ENCODE measurements around the gene CLMN. TPM values are rescaled to one million over a fixed set of nuclear protein-coding genes. Genes with fewer than 3 reads are reported as not detected.

Gene CLMN
- polyA plus RNA-seq, 6 donors from 2014 or later = 4.9 to 23.8 (median 12.7) TPM

DNA sequence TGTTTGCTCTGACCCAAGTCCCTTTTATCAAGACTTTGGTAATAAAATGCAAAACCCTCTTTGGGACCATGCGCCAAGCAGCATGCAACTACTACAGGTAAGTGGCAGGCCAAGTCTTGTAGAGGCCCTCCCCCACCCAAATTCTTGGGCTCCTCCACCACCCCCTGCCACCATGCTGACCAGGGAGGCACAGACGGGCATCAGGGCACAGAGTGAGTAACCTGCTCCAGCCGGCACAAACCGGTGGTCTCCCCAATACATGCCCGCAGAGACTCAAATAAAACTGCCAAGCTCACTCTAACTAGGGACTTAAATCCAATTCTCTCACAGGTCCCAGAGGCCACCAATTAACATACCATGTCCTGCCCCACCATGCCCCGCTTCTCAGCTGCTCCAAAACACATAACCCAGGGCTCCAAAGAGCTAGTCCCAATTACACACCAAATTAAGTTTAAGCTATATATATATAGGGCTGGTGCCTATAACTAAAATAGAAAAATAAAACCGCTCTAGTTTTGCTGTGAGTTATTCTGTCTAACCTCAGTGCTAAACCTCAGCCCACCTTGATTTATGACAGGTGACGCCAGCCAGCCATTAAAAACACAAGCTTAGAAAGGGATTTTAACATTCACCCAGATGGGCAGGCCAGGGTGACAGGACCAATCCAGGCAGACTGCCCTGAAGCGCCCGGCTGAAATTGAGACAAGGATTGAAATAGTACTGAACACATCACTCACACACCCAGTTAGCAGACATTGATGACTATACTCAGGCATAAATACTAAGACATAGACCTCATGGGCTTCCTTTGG, 81.0 kb downstream of the CLMN start:
- peaks cover 42 to 50% (median 45%) of the 10 kb centered on the region in 3 donors for H3K4me1 Mint-ChIP-seq
- peaks cover 7 to 16% of the 10 kb centered on the region in 2 donors for H3K36me3 Mint-ChIP-seq
- H3K27ac Mint-ChIP-seq = peak overlapping the region in 2 of 6 donors; percentile 4 to 19
- peaks cover 0 to 4% (median 0%) of the 10 kb centered on the region in 7 donors for H3K9me3 Mint-ChIP-seq
- DNase-seq (no peak), ATAC-seq (ENCODE audit: low read depth in 2 of 2) (no peak)
- no peak overlapping the region for H3K4me3 Mint-ChIP-seq
- no peaks in the 10 kb centered on the region for H3K27me3 Mint-ChIP-seq

DNA sequence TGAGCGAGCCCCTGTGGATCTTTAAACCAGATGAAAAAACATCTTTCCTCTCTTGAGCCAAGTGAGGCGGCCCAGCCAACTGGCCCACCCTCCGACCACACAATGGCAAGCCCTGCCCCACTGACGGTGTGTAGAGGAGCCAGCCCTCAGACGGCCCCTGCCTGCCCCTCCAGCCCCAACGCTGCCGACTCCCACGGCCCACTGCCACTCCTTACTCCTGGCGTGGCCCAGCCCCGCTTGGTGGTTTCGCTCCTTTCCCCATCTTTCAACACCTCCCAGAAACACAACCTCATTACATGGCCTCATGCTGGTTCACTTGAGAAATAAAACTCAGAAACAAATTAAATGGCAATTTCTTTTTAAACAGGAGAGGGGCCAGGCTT, 81.8 kb downstream of the CLMN start:
- peak overlapping the region in 2 of 8 donors; percentile 37 to 75 for H3K4me3 Mint-ChIP-seq
- peaks cover 7 to 16% of the 10 kb centered on the region in 2 donors for H3K36me3 Mint-ChIP-seq
- peak overlapping the region in 2 of 6 donors; percentile 26 to 84 for H3K27ac Mint-ChIP-seq
- peaks cover 50 to 57% (median 53%) of the 10 kb centered on the region in 3 donors for H3K4me1 Mint-ChIP-seq
- DNase-seq (no peak), ATAC-seq (ENCODE audit: low read depth in 2 of 2) (no peak)
- H3K9me3 Mint-ChIP-seq = peaks cover 0 to 4% (median 0%) of the 10 kb centered on the region in 7 donors
- no peaks in the 10 kb centered on the region for H3K27me3 Mint-ChIP-seq

DNA sequence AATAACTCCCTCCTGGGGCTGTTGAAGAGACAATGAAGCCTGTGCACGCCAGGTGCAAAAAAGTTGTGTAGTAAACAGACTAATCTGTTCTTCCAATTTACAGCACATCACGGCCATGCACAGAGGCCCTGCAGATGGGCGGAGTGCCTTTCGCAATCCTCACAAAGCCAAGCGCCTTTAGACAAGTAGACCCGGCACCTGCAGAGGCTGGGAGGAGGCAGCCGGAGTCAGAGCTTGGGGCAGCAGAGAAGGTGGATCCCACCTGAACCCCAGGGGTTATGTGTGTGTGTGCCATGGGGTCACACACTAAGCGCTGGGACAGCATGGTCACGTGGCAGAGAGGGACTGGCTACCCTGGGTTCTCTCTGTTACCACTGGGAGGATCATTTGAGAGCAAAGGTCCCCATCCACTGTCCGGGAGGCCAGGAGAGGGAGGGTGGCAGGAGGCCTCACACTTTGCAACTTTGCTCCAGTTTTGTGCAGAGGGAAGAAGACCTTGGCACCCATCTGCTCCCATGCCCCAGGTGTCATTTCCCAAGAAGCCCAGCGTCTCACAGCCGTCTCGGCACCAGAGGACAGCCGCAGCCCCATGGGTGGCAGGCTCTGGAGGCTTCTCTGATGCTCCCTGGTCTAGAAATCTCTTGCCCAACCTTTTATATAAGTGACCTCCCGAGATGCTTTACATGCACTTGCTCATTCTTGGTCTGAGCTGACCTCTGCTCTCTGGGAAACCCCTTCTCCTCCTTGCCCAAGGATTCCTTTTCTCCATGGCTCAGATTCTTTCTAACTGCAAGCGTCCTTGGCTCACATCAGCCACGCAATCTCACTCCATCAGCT, 82.4 kb downstream of the CLMN start:
- Mint-ChIP-seq H3K4me3 (peak overlapping the region in 1 of 8 donors; percentile 75), H3K4me1 (peaks cover 51 to 61% (median 59%) of the 10 kb centered on the region in 3 donors), H3K9me3 (peaks cover 0 to 4% (median 0%) of the 10 kb centered on the region in 7 donors), H3K27me3 (no peaks in the 10 kb centered on the region), H3K36me3 (peaks cover 7 to 16% of the 10 kb centered on the region in 2 donors), H3K27ac (peak overlapping the region in 2 of 6 donors; percentile 19 to 26)
- no peak for ATAC-seq (ENCODE audit: low read depth in 2 of 2)
- no peak for DNase-seq

DNA sequence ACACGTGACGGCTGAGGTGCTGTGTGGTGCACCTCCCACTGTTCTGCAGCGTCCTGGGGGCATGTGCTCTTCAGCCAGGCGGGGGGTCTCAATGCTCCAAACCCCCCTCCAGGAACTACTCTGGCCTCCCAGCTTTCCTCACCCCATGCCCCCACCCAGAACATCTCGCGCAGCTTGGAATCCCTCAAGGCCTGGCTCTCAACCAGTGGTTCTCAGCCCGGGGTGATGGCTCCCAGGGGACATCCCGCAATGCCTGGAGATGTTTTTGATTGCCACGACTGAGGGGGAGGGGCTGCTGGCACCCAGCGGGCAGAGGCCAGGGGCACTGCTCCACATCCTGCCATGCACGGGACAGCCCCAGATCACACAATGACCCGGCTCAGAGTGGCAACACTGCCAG, 83.5 kb downstream of the CLMN start:
- H3K4me3 Mint-ChIP-seq = no peak overlapping the region
- DNase-seq (no peak), ATAC-seq (ENCODE audit: low read depth in 2 of 2) (no peak)
- H3K9me3 Mint-ChIP-seq = peaks cover 0 to 4% (median 0%) of the 10 kb centered on the region in 7 donors
- peaks cover 7 to 16% of the 10 kb centered on the region in 2 donors for H3K36me3 Mint-ChIP-seq
- no peak overlapping the region for H3K27ac Mint-ChIP-seq
- no peaks in the 10 kb centered on the region for H3K27me3 Mint-ChIP-seq
- H3K4me1 Mint-ChIP-seq = peaks cover 48 to 63% (median 60%) of the 10 kb centered on the region in 3 donors

DNA sequence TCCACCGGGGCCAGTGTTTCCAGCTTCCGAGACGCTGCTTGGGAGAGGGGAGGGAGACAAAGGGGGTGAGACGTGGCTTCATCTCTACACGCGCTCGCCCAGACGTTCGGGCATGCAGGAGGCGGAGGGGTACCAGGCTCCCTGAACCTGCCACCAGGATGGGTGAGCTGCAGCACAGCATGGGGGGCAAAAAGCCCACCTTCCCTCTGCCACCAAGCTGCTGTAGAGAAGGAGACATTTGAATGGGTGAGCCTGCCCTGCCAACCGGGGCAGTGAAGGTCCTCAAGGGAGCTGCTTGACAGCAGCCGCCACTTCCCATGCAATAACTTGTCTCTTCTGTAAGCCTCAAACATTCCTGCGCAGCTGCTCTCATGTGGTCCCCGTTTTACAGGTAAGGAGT, 83.9 kb downstream of the CLMN start:
- Mint-ChIP-seq H3K27ac (no peak overlapping the region), H3K4me3 (peak overlapping the region in 1 of 8 donors; percentile 44), H3K36me3 (peaks cover 7 to 16% of the 10 kb centered on the region in 2 donors), H3K27me3 (no peaks in the 10 kb centered on the region), H3K4me1 (peaks cover 44 to 59% (median 56%) of the 10 kb centered on the region in 3 donors), H3K9me3 (peaks cover 0 to 4% (median 0%) of the 10 kb centered on the region in 7 donors)
- ATAC-seq (ENCODE audit: low read depth in 2 of 2) = no peak
- no peak for DNase-seq

DNA sequence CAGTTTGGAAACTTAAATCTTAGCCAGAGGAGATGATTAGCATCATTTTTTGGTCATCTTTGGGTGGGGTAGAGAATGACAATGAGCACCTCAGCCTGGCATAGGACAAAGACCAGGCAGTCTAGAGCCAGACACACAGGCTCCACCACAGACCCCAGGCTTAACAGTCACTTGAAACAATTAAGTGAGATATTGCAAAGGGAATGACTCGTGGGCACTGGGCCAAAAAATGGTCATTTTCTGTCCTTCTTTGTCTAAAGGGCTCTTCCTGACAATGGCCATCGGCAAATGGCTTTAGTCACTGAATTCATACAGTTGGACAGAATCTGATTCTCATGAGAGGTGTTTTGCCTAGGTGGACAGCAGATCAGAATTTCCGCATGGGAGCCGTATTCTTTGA, 84.4 kb downstream of the CLMN start:
- peaks cover 40 to 55% (median 52%) of the 10 kb centered on the region in 3 donors for H3K4me1 Mint-ChIP-seq
- peaks cover 6 to 14% of the 10 kb centered on the region in 2 donors for H3K36me3 Mint-ChIP-seq
- peak overlapping the region in 2 of 8 donors; percentile 16 to 17 for H3K4me3 Mint-ChIP-seq
- DNase-seq = no peak
- no peak for ATAC-seq (ENCODE audit: low read depth in 2 of 2)
- no peaks in the 10 kb centered on the region for H3K27me3 Mint-ChIP-seq
- peak overlapping the region in 1 of 6 donors; percentile 22 for H3K27ac Mint-ChIP-seq
- peaks cover 0 to 4% (median 0%) of the 10 kb centered on the region in 7 donors for H3K9me3 Mint-ChIP-seq

DNA sequence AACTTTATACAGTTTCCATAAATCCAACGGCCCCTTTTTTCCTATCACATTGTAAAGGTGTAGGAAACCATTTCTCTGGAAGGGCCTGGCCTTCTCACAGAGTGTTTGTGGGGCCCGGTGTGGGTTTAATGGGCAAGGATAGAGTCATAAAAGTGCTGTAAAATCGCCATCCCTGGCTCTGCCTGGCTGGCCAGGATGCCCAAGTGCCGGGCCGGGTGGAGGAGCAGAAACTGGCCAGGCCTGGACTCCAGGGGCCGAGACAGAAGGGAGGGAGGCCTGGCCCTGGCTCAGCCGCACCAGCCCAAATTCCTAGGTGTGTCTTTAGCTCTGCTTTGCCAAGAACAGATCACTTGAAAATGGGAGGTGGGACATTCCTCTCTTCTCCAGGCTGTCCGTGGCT, 85.3 kb downstream of the CLMN start:
- H3K27me3 Mint-ChIP-seq = no peaks in the 10 kb centered on the region
- peak overlapping the region in 5 of 8 donors; percentile 28 to 87 (median 47) for H3K4me3 Mint-ChIP-seq
- no peak for ATAC-seq (ENCODE audit: low read depth in 2 of 2)
- peaks cover 0 to 8% of the 10 kb centered on the region in 2 donors for H3K36me3 Mint-ChIP-seq
- DNase-seq = no peak
- H3K27ac Mint-ChIP-seq = peak overlapping the region in 3 of 6 donors; percentile 19 to 68 (median 48)
- peaks cover 34 to 47% (median 45%) of the 10 kb centered on the region in 3 donors for H3K4me1 Mint-ChIP-seq
- H3K9me3 Mint-ChIP-seq = peaks cover 0 to 4% (median 0%) of the 10 kb centered on the region in 7 donors

DNA sequence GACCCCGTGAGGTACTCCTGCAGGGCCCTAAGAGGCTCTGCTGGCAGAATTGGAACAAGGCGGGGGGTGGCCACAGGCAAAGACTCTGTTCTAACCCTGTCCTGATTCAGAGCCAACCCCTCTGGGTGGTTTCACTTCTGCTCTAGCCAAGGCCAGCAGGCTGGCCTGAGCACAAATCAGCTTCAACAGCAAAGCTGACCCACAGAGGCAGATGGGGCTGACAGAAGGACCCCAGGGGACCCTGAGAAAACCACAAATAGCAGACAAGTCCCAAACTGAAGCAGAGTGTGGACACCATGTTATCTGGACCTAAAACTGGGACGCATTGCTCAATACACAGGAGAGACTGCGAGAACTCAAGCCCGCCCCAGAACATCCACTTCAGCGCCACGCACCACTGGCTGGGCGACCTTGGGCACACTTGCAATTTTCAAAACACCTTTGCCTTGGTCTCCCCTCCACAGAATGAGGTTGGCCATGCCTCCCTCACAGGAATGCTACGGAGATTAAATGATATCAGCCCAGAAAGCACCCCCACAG, 85.9 kb downstream of the CLMN start:
- Mint-ChIP-seq H3K27me3 (no peaks in the 10 kb centered on the region), H3K9me3 (no peaks in the 10 kb centered on the region), H3K4me1 (peaks cover 34 to 45% (median 43%) of the 10 kb centered on the region in 3 donors), H3K4me3 (peak overlapping the region in 7 of 8 donors; percentile 0 to 72 (median 53)), H3K27ac (peak overlapping the region; percentile 3 to 68 (median 41)), H3K36me3 (peaks cover 0 to 2% of the 10 kb centered on the region in 2 donors)
- ATAC-seq (ENCODE audit: low read depth in 2 of 2) = peak; percentile 75 to 77
- DNase-seq = peak; percentile 21

DNA sequence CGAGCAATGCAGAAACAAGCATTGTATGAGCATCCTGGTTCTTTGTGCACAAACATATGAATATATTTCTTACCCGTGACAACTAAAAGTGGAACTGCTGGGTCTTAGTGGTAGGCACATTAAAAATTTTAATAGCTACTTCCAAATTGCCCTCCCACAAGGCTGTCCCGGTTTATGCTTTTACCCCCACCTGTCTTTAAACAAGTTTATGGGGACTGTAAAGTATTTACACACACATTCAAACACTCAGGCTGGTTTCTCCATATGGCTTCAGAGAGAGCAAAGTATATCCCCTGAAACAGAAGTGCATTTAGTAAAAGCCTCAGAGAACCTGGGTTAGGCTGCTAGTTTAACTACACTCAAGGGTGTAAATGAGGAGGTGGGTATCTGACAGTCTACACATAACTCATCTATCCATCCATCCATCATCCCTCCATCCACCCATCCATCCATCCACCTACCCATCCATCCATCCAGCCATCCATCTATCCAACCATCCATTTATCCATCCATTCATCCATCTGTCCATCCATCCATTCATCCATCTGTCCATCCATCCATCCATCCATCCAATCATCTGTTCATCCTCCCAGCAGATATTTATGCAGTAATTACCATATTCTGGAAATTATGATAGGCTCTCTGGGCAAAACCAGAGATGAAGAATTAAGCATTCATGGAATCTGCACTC, 86.7 kb downstream of the CLMN start:
- Mint-ChIP-seq H3K36me3 (no peaks in the 10 kb centered on the region), H3K9me3 (no peaks in the 10 kb centered on the region), H3K4me1 (peaks cover 34 to 41% (median 39%) of the 10 kb centered on the region in 3 donors), H3K4me3 (peak overlapping the region in 2 of 8 donors; percentile 47 to 72), H3K27me3 (no peaks in the 10 kb centered on the region), H3K27ac (peak overlapping the region in 2 of 6 donors; percentile 3 to 11)
- DNase-seq (no peak), ATAC-seq (ENCODE audit: low read depth in 2 of 2) (no peak)

DNA sequence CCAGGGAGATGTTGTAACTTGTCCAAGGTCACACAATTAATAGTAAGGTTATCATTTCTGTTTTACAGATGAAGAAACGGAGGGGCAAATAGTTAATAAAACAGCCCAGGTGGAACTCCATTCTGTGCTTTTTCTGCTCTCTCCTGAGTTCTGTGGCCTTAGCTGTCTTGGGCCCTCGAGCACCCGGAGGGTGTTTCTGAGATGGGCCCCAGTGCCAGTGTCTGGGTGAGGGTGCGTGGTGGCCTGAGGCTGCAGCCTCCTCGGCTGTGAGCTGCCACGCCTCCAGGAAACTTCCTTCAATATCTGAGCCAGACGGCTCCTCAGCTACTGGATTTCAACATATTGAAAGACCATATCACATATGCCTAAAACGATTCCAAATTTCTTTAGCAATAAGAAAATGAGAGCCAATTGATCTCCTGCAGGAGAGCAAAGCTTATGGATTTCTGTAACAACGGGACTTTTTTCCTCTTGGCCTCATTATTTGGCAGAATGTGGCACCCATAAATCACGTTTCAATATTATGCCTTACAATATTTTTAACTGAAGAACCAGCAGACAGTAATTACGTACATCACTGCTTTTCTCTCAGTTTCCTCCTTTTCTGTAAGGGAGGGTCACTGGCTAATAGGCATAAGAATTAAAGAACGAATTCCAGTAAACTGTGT, 87.6 kb downstream of the CLMN start:
- ATAC-seq (ENCODE audit: low read depth in 2 of 2) (no peak), DNase-seq (no peak)
- H3K9me3 Mint-ChIP-seq = no peaks in the 10 kb centered on the region
- no peaks in the 10 kb centered on the region for H3K27me3 Mint-ChIP-seq
- H3K27ac Mint-ChIP-seq = peak overlapping the region in 2 of 6 donors; percentile 7 to 44
- peaks cover 34 to 35% (median 34%) of the 10 kb centered on the region in 3 donors for H3K4me1 Mint-ChIP-seq
- H3K36me3 Mint-ChIP-seq = no peaks in the 10 kb centered on the region
- H3K4me3 Mint-ChIP-seq = peak overlapping the region in 1 of 8 donors; percentile 37

DNA sequence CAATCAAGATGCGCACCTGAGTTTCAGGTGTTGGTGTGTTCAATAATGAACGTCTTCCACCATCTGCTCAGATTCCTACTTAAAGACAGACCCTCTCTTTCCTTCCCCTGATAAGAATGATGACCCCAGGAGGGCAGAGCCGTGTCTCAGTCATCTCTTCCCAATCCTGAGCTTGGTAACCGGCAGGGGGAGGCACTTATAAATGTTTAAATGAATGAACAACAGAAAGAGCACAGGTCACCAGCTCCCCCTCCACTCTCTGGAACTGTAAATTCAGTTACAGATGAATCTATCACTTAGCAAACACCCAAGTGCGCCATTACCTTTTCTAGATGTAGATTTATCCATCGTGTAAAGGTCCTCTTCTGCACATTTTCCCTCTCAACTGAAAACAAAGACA, 90.0 kb downstream of the CLMN start:
- H3K4me3 Mint-ChIP-seq = no peak overlapping the region
- ATAC-seq (ENCODE audit: low read depth in 2 of 2) = no peak
- peaks cover 19 to 28% (median 26%) of the 10 kb centered on the region in 3 donors for H3K4me1 Mint-ChIP-seq
- H3K36me3 Mint-ChIP-seq = no peaks in the 10 kb centered on the region
- no peaks in the 10 kb centered on the region for H3K9me3 Mint-ChIP-seq
- no peak for DNase-seq
- no peaks in the 10 kb centered on the region for H3K27me3 Mint-ChIP-seq
- H3K27ac Mint-ChIP-seq = no peak overlapping the region

DNA sequence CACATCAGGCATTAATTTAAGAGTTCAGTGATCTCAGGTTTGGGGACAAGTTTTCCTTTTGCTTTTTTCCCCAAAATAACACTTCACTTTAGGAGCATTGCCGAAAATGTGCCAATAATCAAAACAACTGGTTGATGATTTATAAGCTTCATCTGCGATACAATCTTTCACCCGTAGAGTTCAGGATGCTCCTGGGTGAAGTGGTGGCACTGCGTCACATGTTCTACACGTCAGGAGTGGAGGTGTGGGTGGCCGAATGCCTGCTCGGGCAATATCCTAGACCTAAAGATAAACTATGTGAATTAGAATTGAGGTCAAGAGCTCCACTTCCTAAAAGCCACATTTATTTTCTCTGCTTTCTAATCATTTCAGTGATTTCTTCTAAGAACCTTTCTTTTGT, 91.5 kb downstream of the CLMN start:
- Mint-ChIP-seq H3K27ac (no peak overlapping the region), H3K36me3 (peaks cover 0 to 4% of the 10 kb centered on the region in 2 donors), H3K9me3 (no peaks in the 10 kb centered on the region), H3K4me3 (no peak overlapping the region), H3K27me3 (no peaks in the 10 kb centered on the region), H3K4me1 (peaks cover 4 to 13% (median 11%) of the 10 kb centered on the region in 3 donors)
- ATAC-seq (ENCODE audit: low read depth in 2 of 2) (no peak), DNase-seq (no peak)
